HG02759 (cell line): ENCODE measurements around the gene LGALS9B.
"Not testable (repeated sequence)": the region's sequence is repeated elsewhere in the genome, so short reads cannot be mapped to it uniquely, and the experiment has no call there.

ENCODE experiments used
- ATAC-seq: cut with Tn5 transposase; IDR thresholded peaks from one replicate; pipeline ENCODE4 v1.9.1; 2021; ENCODE audit warnings: mild to moderate bottlenecking, moderate library complexity; ENCODE audit not compliant: unreplicated experiment

Gene LGALS9B

DNA sequence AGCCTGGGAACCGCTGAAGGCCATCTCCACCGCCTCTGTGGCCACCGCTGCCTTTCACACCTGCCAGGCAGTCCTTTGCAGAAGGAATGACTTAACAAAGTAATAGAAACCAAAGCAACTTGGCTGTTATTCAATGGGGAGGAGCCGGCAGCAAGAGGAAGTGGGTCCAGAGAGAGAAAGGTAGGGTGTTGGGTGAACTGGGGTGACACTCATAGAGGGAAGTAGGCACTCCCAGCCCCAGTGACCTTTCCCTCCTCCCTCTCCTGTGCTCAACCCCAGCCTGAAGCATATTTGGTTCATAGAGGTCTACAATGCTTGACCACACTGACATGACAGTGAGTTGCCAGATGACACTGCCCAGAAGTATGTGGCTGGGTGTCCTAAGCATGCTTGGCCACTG, at the start of gene LGALS9B:
Gene LGALS9B, minus strand, starts transcription at position 93 of the 400 bp plus-strand sequence. Its CDS starts 69 bp downstream, at position 24.
- peak; percentile 71 for ATAC-seq

DNA sequence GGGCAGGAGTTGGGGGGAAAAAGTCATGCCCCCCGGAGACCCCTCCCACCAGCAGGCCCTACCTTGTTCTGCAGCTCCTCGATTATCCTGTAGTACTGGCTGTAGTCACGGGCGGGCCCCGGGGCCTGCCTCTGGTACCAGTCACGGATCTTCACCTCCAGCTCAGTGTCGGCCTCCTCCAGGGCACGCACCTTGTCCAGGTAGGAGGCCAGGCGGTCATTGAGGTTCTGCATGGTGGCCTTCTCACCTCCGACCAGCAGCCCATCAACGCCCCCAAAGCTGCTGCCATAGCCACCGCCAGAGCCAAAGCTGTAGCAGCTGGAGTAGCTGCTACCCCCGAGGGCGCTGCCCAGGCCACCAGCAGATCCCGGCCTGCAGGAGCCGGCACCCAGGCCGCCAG, 49.6 kb upstream of the LGALS9B start:
- ATAC-seq, result not testable (repeated sequence)

DNA sequence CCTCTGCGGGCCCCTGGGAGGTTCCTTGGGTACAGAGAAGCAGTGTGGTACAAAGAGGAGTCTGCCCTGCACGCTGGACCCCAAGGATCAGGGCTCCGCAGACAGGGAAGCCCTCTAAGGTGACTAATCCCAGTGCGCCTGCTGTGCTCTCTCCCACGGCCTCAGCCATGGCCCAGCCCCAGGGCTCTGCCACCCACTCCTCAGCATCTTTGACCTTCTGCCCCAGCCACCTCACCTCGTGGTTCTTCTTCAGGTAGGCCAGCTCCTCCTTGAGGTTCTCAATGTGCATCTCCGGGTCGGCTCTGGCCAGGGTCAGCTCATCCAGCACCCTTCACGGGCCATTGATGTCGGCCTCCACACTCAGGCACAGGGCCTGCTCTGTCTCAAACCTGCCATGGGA, 47.8 kb upstream of the LGALS9B start:
- not testable (repeated sequence) for ATAC-seq

DNA sequence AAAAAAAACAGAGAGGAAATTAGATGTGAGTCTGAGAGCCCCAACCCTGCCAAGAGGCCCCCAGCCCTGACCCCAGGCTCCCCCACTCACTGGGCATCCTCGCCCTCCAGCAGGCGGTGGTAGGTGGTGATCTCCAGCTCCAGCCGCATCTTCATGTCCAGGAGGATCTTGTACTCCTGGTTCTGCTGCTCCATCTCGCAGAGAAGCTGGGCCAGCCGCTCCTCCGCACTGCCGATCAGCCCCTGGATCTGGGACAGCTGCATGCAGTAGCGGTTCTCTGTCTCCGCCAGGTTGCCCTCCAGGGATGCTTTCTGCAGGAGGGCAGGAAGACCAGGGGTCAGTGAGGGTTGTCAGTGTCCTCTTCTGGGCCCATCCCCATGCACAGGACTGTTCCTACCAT, 46.2 kb upstream of the LGALS9B start:
- not testable (repeated sequence) for ATAC-seq

DNA sequence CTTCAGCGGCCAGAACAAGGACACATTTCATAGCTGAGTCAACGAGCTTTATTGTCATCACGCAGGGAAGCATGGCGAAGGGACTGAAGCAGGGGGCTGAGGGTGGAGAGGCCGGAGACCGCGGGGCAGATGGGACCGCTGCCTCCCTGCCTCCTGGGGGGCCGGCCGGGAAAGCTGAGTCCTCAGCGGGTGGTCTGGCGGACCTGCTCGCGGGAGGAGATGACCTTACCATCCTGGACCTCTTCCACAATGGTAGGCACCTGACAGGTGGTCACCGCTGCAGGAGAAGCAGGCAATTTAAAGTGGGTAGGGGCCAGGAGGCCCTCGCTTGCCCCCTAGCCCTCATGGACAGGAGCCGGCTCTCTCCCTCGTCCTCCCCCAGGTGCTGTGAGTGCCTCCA, 45.0 kb upstream of the LGALS9B start:
- not testable (repeated sequence) for ATAC-seq

DNA sequence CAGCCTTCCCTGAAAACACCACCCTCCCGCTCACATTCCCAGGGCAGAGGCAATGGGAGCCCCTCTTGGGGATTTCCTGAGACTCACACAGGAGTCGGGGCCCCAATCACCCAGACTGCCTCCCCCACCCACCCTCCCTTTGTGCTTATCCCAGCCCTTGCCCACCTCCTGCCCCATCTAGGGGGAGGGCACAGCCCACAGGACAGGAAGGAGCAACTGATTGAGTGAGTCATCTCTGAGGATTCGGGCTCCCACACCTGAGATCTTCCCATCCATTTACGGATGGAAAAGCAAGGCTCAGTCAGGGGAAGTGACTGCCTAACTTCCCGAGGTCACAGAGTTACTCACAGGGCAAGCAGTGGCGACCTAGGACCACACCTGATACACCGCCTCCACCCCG, 44.4 kb upstream of the LGALS9B start:
- not testable (repeated sequence) for ATAC-seq

DNA sequence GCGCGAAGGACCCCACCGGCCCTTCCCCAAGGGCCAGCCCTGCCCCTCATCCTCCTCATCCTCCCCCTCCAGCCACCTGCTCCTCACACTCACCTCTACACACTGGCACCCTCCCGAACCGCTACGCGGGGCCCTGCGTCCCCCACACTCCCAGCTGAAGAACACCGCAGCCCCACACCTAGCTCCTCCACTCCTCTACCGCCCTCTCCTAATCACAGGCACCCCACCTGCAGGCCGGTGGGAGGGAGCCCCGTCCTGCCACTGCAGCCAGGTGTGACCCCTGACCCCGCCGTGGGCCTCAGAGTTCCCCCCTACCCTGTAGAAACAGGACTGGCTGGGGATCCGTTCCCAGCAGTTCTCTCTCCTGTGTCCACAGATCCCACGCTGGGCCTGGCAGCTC, 38.0 kb upstream of the LGALS9B start:
- ATAC-seq, result not testable (repeated sequence)

DNA sequence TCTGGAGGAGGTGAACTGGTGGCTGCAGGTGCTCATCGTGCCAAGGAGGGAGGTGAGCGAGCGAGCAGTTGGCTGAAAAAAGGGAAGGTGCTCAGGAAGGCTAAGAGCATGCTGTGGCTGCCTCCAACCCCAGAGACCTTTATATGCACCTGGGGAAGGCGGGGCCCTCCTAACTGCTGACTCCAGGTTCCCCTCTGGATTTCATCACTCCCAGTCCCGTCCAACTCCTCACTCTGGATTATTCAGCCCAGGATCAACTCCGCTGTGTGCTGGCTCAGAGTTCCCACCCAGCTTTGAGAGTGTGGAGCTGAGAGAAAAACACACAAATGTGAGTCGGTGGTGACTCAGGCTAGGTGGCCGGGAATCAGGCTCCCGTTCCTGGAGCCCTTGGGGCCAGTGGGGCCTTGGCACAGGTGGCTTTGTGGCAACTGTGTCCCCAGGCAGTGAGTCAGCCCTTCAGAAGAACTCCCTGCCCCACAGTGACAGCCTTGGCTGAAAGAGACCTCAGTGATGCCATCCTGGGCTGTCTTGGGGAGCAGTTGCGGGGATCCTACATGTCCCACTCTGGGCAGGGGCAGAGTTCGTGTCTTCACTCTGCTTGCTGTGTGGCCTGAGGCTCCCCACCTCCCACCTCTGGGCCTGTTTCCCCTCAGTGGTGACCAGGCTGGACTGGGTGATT, 37.2 kb upstream of the LGALS9B start:
- ATAC-seq, result not testable (repeated sequence)

DNA sequence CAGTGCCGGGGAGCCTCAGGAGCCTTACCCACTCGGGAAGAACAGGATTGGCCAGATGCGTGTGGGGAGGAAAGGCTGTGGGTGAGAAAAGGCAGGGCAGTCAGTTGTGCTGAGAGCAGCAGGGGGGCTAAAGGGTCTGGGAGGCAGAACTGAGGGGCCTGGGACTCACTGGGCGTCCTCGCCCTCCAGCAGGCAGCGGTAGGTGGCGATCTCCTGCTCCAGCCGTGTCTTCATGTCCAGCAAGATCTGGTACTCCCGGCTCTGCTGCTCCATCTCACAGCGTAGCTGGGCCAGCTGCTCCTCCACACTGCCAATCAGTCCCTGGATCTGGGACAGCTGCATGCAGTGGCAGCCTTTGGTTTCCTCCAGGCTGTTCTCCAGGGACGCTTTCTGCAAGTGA, 34.6 kb upstream of the LGALS9B start:
- not testable (repeated sequence) for ATAC-seq

DNA sequence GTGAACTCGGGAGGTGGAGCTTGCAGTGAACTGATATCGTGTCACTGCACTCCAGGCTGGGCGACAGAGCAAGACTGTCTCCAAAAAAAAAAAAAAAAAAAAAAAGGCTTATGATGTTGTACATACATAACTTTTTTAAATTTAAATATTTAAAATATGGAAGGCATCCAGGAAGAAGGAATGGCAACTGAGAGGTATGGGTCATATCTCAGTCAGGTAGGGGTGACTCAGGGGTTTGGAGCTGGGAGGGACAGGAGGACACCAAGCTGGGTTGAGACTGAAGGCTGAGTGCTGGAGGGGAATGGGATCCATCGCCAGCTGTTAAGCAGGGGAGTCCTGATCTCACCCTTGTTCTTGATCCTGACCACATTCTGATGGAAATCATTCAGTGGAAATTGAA, 33.0 kb upstream of the LGALS9B start:
- ATAC-seq, result not testable (repeated sequence)

DNA sequence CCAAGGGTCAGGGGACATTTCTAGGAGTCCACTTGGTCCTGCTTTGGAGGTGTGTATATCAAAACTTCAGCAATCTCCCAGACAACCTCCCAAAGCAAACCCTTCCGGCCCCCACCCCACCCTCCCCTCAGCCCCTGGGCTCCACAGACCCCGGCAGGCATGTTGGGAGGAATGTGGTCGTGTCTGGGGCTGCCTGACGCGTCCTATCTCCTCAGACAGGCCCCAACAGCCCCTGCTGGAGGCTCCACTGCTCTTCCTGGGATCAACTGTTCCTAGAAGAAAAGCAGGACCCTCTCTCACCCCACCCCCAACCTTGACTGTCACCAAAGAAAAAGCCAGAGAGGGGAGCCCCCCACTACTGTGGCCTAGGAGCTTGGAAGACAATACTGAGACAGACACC, 28.1 kb upstream of the LGALS9B start:
- ATAC-seq, result not testable (repeated sequence)

DNA sequence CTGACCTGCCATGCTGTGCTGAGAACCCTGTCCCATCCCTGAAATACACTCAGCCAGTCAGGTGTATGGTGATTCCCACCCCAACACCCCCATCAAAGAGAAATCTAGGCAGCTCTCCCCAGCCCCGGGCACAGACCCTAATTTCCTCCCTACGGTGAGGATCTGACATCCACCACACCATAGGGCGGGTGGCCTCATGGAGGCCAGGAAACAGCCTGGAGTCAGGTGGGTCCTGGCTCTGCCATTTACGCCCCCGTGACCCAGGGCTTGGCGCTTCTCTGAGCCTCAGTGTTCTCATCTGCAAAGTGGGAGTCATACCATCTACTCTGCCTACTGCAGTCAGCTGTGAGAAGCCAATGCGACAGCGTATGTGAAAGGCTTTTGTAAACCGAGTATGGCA, 27.4 kb upstream of the LGALS9B start:
- ATAC-seq, result not testable (repeated sequence)

DNA sequence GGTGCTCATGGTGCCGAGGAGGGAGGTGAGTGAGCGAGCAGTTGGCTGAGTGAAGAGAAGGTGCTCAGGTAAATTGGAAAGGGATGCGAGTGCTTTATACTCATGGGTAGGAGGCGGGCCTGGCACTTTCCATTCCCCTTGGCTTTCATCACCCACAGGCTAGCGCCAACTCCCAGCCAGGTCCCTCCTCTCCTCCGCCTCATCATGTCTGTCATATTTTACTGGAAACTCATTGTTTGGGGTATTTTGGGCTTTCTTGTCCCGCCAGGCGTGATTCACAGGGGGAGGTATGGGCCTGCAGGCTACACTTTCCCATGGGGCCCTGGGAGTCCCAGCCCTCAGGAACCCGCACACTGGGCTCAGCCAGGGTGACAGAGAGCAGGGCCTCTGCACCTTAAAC, 26.8 kb upstream of the LGALS9B start:
- ATAC-seq, result not testable (repeated sequence)

DNA sequence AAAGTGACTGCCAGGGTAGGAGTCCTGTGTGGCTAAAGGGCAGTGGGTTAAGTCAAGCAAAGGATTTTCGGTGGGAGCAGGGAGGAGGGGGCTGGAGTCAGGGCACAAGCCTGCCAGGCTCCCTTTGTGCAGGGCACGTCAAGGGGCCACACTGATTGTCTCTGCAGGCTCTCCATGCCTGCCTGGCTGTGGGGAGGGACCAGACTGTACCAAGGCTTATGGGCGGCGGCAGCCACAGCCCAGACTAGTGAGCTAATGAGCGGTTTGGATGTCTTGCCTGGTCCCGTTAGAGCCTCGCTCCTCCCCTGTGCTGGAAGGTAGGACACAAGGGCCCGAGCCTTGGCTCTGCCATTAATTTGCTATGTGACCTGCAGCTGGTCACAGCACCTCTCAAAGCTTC, 25.6 kb upstream of the LGALS9B start:
- ATAC-seq, result not testable (repeated sequence)

DNA sequence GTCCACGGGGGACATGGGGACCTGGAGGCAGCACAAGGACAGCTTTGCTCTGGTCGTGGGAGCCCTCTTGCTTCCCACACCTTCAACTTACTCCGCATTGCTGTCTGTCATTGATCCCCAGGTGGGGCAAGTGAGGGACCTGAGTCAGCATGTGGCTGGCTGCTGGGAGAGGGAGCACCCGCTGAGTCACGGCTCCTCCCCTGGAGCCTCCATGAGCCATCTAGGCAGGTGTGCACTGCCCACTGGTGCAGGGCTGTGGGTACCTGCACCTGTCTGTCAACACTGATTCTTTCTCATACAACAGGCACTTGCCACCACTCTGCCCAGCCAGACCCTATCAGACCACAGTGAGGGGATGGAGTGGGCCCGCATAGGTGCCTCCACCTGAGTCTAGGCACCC, 24.8 kb upstream of the LGALS9B start:
- ATAC-seq, result not testable (repeated sequence)

DNA sequence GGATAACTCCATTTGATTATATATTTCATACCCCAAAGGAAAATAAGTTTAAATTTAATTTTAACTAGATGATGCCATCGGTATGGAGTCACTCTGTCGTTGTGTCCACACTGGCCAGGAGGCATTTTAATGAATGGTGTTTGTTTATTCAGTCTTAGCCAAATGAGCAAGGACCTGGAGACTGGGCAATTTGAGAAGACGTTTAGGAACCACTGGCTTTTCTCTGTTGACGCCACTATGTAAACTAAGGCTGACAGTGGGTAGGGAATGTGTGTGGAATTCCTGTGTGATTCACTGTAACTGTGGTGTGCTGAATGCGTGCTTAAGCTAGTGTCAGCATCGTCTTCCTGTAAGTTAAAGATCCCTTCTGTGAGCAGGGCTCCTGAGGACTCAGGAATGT, 17.6 kb upstream of the LGALS9B start:
- ATAC-seq, result not testable (repeated sequence)

DNA sequence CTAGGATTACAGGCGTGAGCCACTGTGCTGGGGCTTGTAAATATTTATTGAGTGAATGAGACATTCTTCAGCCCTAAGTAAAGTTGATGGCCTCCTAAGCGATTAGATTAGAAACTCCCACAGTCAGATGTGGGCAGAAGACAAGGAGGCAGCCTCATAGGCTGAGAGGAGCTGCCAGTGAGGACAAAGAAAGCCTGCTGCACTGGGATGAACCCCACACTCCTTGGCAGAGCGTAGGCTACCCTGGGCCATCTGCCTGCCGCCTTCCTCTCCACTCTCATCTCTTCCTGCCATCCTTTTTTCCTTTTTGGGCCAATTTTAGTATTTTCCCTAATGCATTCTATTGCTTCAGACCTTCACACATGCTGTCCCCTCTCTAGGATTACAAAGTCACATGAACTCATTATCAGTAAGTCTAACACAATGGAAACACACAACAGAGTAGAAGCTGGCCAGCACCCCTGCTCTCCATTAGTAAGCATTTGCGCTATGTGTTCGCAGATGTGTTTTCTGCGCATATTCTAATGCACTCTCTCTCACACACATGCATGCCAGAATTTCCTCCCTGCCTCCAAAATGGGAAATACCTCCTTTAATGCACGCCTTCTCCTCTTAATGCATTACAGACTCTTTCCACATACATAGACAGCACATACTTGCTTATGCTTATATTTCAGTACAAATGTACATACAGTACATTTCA, 12.7 kb upstream of the LGALS9B start:
- not testable (repeated sequence) for ATAC-seq

DNA sequence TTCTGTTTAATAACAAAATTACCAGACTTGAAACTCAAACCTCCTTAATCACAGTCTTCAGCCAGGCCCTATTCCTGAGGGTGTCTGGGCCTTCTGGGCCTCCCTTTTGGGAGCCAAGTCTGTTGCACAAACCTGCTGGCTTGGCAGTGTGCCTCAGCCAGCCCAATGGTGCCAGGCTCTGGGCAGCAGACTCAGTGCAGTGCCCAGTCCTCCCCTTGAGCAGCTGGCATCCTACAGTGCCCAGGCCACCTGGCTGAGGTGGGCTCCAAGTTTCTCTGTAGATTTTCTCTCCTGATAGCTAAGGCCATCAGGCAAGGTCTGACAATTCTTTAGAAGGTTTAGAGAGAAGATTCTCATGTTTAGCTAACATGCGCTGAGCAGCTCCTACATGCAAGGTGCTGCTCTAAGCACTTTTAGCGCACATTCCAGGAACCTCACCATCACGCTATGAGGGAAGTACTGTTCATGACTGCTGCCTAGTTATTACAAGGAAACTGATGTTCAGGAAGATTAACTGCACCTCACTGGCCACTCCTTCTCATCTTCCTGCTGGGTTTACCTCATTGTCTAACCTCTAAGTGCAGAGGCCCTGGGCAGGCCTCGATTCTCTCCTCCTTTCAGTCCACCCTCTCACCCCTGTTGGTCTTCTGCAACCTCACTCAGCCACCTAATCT, 10.2 kb upstream of the LGALS9B start:
- ATAC-seq, result not testable (repeated sequence)

DNA sequence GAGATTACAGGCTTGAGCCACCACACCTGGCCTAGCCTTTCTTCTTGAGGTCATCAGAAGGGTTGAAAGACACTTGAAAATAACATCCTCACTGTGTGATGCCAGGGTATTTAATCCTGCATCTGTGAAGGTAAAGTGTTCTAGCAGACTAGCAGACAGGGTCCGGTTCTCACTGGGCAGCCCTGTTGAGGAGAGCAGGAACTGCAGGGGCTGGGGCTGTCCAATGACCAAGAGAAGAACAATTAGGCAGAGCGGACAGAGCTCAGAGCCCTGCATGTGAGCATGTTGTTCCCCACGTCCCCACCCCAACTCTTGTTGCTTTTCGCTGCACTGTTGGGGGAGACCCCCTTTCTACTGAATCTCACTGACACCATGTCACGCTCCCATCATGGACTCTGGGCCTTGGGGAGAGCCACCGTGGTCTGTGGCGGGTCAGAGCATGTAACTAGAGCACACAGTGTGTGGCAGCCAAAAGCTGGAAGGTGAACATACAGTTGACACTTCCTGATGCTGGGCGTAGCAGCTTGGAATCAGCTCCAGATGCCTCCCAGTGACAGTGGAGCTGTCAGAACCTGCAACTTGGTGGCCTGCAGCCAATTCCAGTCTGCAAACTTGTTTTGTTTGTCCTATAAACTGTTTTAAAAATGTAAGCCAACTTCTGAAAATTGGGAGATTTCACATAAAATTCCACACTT, 7.9 kb upstream of the LGALS9B start:
- ATAC-seq, result not testable (repeated sequence)

DNA sequence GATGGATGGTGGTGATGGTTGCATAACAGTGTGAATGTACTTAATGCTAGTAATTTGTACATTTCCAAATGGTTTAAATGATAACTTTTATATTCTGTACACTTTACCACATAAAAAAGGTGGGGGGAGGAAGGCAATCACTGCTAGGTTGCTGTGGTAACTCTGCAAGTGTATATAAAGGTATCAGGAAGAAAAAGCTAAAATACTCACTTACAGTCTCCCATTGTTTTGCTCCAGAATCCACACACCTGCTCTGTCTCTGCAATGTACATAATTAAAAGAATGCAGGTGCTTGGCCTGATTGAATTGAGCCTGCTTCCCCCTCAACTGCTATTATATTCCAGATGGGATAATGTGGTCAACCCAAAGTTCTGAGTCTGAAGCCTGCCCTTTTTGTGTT, 6.7 kb upstream of the LGALS9B start:
- ATAC-seq, result not testable (repeated sequence)

DNA sequence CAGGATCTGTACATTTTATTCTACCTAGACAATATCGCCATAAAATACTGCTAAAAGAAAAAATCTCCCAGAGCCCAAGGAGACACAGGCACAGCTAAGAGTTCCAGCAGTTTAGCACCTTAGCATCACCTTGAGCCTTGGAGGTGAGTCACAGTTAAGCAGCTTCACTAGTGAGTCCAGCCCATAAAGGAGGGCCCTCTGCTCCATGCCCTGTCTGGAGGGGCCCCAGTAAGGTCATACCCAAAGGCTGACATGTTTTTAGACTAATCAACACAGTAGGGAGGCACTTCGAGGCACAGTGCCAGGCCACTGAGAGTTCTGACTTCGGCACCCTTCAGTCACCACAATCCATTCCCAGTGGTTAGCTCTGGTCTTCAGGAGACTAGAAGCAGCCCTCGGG, 2.6 kb upstream of the LGALS9B start:
- not testable (repeated sequence) for ATAC-seq
